Omental fat pad (tissue), 4 donors: ENCODE data around the gene PPP1R26. TPM values are rescaled to one million over a fixed set of nuclear protein-coding genes. Genes with fewer than 3 reads are reported as not detected.
"Not testable (repeated sequence)": the region's sequence is repeated elsewhere in the genome, so short reads cannot be mapped to it uniquely, and the experiment has no call there.

Source experiments
- ATAC-seq: fragments of 150-250 bp; one replicate; pipeline ENCODE4 v1.9.1; 2016; ENCODE audit warnings: mild to moderate bottlenecking, moderate library complexity; ENCODE audit not compliant: low FRiP score
- DNase-seq: peaks from one replicate; pipeline ENCODE4 v3.0.0-alpha.2; 2019; ENCODE audit warnings: low spot score
- total RNA-seq, 4 donors: library from RNA; depleted of rRNA; stranded (reverse); fragments of >200 nt; gene quantifications; one replicate each; pipeline ENCODE4 v1.1.0, GENCODE V29; 2016
- TF ChIP-seq, protein P1 (sequence below), 3 donors: fragments of 450-650 bp; IDR thresholded peaks; one replicate each; pipeline ENCODE4 v1.5.1; 2016 to 2017; ENCODE audit warnings: antibody characterized with exemption in 3 of 3, mild to moderate bottlenecking in 3 of 3, moderate library complexity in 2 of 3

Gene PPP1R26
- total RNA-seq, 4 donors from 2014 or later: 7.3 to 11.3 (median 10.9) TPM

DNA sequence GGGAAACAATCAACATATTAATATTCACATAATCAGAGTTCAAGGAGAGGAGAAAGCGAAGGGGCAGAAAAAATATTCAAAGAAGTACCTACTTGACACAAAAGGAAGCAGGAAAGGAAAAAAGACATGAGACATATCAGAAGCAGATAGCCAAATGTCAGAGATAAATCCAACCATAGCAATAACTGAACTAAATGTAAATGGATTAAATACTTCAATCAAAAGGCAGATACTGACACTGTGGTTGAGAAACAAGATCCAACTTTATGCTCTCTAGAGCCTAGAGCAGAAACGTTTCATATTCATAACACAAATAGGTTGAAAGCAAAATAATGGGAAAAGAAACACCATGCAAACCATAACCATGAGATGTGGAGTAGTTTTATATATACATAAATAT lies 29.9 kb downstream of the PPP1R26 start:
- ATAC-seq (no peak), DNase-seq (no peak)
- TF ChIP-seq, protein P1, sequence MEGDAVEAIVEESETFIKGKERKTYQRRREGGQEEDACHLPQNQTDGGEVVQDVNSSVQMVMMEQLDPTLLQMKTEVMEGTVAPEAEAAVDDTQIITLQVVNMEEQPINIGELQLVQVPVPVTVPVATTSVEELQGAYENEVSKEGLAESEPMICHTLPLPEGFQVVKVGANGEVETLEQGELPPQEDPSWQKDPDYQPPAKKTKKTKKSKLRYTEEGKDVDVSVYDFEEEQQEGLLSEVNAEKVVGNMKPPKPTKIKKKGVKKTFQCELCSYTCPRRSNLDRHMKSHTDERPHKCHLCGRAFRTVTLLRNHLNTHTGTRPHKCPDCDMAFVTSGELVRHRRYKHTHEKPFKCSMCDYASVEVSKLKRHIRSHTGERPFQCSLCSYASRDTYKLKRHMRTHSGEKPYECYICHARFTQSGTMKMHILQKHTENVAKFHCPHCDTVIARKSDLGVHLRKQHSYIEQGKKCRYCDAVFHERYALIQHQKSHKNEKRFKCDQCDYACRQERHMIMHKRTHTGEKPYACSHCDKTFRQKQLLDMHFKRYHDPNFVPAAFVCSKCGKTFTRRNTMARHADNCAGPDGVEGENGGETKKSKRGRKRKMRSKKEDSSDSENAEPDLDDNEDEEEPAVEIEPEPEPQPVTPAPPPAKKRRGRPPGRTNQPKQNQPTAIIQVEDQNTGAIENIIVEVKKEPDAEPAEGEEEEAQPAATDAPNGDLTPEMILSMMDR (IDR thresholded peaks at IDR 0.05): no peak

DNA sequence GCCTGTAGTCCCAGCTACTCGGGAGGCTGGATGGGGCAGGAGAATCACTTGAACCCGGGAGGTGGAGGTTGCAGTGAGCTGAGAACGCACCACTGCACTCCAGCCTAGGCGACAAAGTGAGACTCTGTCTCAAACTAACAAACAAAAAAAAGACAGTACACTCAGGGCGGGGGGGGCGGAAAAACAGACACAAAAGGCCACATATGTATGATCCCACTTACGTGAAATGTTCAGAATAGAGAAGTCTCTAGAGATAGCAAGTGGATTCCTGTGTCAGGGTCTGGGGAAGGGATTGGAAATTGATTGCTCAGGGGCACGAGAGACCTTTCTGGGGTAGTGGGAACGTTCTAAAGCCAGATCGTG lies 32.6 kb downstream of the PPP1R26 start:
- no peak for ATAC-seq
- TF ChIP-seq, protein P1 (IDR thresholded peaks at IDR 0.05): no peak

DNA sequence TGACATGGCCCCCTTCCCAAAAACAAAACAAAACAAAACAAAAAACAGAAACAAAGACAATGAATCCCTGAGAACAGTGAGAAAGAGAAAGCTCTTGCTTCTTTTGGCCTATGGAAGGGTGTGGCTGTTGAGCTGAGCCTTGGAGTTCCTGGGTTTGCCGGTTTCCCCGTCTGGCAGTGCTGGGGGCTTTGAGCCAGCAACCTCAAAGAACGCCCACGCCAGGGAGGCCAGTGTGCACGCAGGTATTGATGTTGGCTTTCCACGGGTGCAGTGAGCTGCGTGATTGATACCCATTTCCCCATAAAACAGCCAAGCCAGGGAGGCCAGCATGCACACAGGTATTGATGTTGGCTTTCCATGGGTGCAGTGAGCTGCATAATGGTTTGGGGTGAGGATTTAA lies 33.3 kb downstream of the PPP1R26 start:
- ATAC-seq (no peak), DNase-seq (no peak)
- TF ChIP-seq, protein P1 (IDR thresholded peaks at IDR 0.05): no peak

More for the DNA sequence above, 32.6 kb downstream of the PPP1R26 start:
- DNase-seq: no peak

DNA sequence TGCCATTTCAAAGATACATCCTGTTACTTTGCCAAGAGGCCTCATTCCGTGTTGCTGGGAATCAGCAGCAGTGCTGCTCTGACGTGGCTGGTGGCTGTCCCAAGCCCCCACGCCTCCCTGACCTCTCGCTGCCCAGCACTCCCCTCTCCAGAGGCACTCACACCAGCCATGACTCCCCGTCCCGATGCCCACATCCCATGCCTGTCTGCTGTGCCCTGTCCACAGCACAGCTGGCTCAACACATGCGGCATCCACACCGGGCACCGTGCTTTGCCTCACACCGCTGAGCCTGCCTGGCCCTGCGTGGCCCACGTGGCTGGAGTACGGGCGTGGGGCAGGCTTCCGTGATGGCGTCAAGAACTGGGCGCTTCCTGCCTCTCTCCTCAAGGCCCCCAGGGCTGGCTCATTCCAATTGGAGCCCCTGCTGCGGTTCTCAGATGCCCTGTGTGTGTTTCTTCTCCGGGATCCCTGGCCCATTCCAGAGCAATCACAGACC lies 33.8 kb downstream of the PPP1R26 start:
- ATAC-seq (no peak), DNase-seq (no peak)
- TF ChIP-seq, protein P1 (IDR thresholded peaks at IDR 0.05): no peak

DNA sequence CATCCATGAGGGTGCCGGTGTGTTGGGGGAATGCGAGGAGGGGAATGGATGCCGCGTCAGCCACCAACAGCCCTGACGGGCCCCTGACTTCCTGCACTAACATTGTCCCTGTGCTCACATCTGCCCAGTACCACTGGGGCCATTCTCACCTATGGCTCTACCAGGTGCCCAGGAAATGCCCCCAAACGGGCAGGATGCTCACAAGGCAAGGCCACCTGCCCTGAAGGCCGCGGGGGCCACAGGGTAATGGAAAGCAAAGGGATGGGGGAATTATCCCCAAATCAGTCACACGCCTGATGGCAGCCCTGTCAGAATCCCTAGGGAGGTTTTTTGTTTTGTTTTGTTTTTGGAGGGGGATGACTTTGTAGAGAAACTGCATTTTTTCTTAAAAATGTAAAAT lies 34.3 kb downstream of the PPP1R26 start:
- not testable (repeated sequence) for ATAC-seq, DNase-seq

DNA sequence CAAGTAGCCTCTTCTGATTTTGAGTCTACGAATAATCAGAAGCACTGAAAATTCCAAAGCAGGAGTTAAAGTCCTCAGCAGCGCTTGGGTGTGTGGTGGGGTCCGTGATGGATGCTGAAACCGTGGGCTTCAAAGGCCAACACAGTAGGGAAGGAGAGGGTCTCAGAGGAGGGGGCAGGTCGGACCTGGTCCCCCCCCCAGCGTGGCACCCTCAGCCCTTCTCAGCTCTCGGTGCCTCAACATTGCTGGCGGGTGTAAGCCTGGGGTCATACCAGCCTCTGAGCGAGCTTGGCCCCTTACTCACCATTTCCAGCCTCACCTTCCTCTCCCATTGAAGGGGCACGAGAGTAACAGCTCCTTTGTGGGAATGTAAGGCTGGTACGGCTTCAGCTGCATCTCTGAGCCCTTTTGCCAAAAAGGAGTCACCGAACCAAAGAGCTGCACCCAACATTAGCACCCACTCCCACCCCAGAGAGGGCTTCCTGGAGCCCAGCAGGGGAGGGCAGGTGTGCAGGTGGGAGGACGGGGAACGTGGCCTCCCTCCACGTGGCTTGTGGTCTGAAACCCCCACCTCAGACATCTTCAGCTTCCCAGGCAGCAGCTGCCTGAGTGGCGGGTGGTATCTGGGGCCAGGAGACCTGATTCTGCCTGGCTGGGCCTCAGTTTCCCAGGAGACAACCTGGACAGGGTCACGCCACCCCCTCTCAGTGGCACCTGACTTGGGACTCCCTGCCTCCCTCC lies 34.9 kb downstream of the PPP1R26 start:
- ATAC-seq (no peak), DNase-seq (no peak)
- TF ChIP-seq, protein P1 (IDR thresholded peaks at IDR 0.05): no peak

DNA sequence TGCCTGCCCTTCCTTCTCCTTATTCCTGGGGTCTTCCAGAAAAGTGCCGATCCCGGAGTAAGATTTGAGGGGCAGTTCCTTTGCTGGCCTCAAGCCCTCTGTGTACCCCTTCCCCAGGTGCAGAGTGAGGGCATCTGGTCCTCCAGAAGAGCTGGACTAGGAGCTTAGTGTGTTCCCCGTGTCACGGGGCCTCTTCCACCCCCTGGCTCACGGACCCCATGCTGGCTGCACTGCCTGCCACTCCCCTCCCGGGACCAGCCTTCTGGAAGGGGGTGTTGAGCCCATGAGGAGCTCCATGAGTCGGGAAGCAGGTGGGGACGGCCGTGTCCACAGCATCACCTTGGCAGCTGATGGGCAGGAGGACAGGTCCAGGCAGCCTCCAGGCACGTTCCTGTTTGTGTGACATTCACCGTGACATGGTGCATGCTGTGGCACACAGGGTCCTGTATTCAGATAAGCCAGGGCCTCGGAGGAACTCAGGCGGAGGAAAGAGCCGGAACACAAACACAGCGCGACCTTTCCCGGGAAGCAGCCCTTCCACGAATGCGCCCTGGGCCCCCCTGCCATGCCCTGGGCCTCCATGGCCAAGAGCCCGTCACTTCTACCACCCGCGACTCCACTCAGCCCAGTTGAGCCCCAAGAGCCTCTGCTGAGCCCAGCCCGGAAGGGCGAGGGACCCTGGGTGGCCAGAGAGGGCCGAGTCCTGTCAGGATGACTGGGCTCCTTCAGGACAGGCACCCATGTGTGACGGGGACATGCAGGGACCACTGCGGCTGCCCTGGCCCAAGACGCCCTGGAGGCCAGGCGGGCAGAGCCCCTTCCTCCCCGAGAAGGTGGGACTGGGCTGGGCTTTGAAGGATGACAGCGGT lies 35.7 kb downstream of the PPP1R26 start:
- TF ChIP-seq, protein P1 (IDR thresholded peaks at IDR 0.05): no peak
- no peak for ATAC-seq
- DNase-seq: no peak
